WTC11 (cell line): ENCODE measurements around the gene MRPL40. TPM values are rescaled to one million over a fixed set of nuclear protein-coding genes. Genes with fewer than 3 reads are reported as not detected.
A peak's percentile ranks its signal among the peaks of the same experiment; 100 is the strongest.

Experiments used
- ATAC-seq: fragments of 200-7000 bp; cut with Tn5 transposase; 2 replicates; pipeline ENCODE4 v1.10.0; 2021; ENCODE audit warnings: mild to moderate bottlenecking, moderate library complexity
- Bru-seq: library from RNA; stranded (reverse); fragments of 400-500 nt; gene quantifications from one replicate; lab custom pipeline; 2021; lab: Mats Ljungman, UMichigan
- CTCF ChIA-PET: fragments of 300-600 bp; sonication (Branson Sonifier 250); formaldehyde crosslinking; loops from one replicate; lab custom pipeline; 2021; ENCODE audit warnings: antibody characterized with exemption; lab: Charles Lee
- POLR2A ChIA-PET: fragments of 350-600 bp; sonication (Branson Sonifier 250); formaldehyde crosslinking; loops from one replicate; lab custom pipeline; 2021; ENCODE audit warnings: antibody characterized with exemption; lab: Charles Lee
- DNase-seq: peaks from one replicate; pipeline ENCODE4 v3.0.0; 2021; ENCODE audit warnings: low spot score
- H3K27ac Mint-ChIP-seq: 2 replicates; pipeline ENCODE4 v1.8.0; 2021; ENCODE audit warnings: mixed read lengths
- H3K27me3 Mint-ChIP-seq: 2 replicates; pipeline ENCODE4 v1.8.0; 2021; ENCODE audit warnings: low read depth, mild to moderate bottlenecking, moderate library complexity, mixed read lengths
- H3K36me3 Mint-ChIP-seq: 2 replicates; pipeline ENCODE4 v1.8.0; 2021; ENCODE audit warnings: mixed read lengths
- H3K4me1 Mint-ChIP-seq: 2 replicates; pipeline ENCODE4 v1.8.0; 2022; ENCODE audit warnings: mixed read lengths
- H3K4me3 Mint-ChIP-seq: 2 replicates; pipeline ENCODE4 v1.8.0; 2021; ENCODE audit warnings: mild to moderate bottlenecking, moderate library complexity, mixed read lengths
- H3K9me3 Mint-ChIP-seq: 2 replicates; pipeline ENCODE4 v1.8.0; 2021; ENCODE audit warnings: mixed read lengths
- ELF4 ChIP-seq: sonication (generic); formaldehyde crosslinking; IDR thresholded peaks from 2 replicates; pipeline ENCODE4 v1.8.1; 2022; ENCODE audit warnings: low read depth, mild to moderate bottlenecking, moderate library complexity, missing genetic modification reagents
- FOXK1 ChIP-seq: sonication (generic); formaldehyde crosslinking; IDR thresholded peaks from 2 replicates; pipeline ENCODE4 v1.8.0; 2022; ENCODE audit warnings: mild to moderate bottlenecking, moderate library complexity, missing genetic modification reagents
- IRF2 ChIP-seq: sonication (generic); formaldehyde crosslinking; IDR thresholded peaks from 2 replicates; pipeline ENCODE4 v1.8.0; 2022; ENCODE audit warnings: low read depth, missing genetic modification reagents, borderline replicate concordance
- JUN ChIP-seq: sonication (generic); formaldehyde crosslinking; IDR thresholded peaks from 2 replicates; pipeline ENCODE4 v1.8.0; 2023; ENCODE audit warnings: mild to moderate bottlenecking, missing genetic modification reagents
- KAT7 ChIP-seq: sonication (generic); formaldehyde crosslinking; IDR thresholded peaks from 2 replicates; pipeline ENCODE4 v1.8.1; 2023; ENCODE audit warnings: missing genetic modification reagents, mild to moderate bottlenecking, borderline replicate concordance
- MXD4 ChIP-seq: fragments of 250-450 bp; sonication (Bioruptor Pico); IDR thresholded peaks from 2 replicates; pipeline ENCODE4 v1.8.0; 2021; ENCODE audit warnings: mild to moderate bottlenecking, moderate library complexity, borderline replicate concordance
- MYBL2 ChIP-seq: sonication (generic); formaldehyde crosslinking; IDR thresholded peaks from 2 replicates; pipeline ENCODE4 v1.8.1; 2023; ENCODE audit warnings: mild to moderate bottlenecking, moderate library complexity, missing genetic modification reagents
- SOX15 ChIP-seq: fragments of 250-450 bp; sonication (Bioruptor Pico); IDR thresholded peaks from 2 replicates; pipeline ENCODE4 v1.9.0; 2021; ENCODE audit warnings: mild to moderate bottlenecking
- ZBTB21 ChIP-seq: sonication (generic); formaldehyde crosslinking; IDR thresholded peaks from 2 replicates; pipeline ENCODE4 v1.8.1; 2023; ENCODE audit warnings: mild to moderate bottlenecking, missing genetic modification reagents, borderline replicate concordance
- ZNF232 ChIP-seq: sonication (generic); formaldehyde crosslinking; IDR thresholded peaks from 2 replicates; pipeline ENCODE4 v1.8.0; 2022; ENCODE audit warnings: mild to moderate bottlenecking, missing genetic modification reagents
- ZNF416 ChIP-seq: fragments of 250-450 bp; sonication (Bioruptor Pico); IDR thresholded peaks from 2 replicates; pipeline ENCODE4 v1.9.0; 2021; ENCODE audit warnings: mild to moderate bottlenecking, inconsistent platforms
- ZNF423 ChIP-seq: fragments of 250-450 bp; sonication (Bioruptor Pico); IDR thresholded peaks from 2 replicates; pipeline ENCODE4 v2.1.2; 2022; ENCODE audit warnings: mild to moderate bottlenecking, moderate library complexity
- ZNF425 ChIP-seq: fragments of 250-450 bp; sonication (Bioruptor Pico); conservative IDR thresholded peaks from 2 replicates; pipeline ENCODE4 v1.9.0; 2021; ENCODE audit warnings: mild to moderate bottlenecking
- ZNF512 ChIP-seq: sonication (generic); formaldehyde crosslinking; IDR thresholded peaks from 2 replicates; pipeline ENCODE4 v1.8.1; 2022; ENCODE audit warnings: missing genetic modification reagents, borderline replicate concordance
- long read RNA-seq, 3 experiments: library from RNA in 1 of 3; library from capped mRNA in 1 of 3; library from polyadenylated mRNA in 1 of 3; unstranded in 2 of 3; stranded (forward) in 1 of 3; transcript quantifications; one replicate each; pipeline ENCODE4 v2.0.0, GENCODE V29; 2021
- total RNA-seq: library from RNA; stranded (reverse); gene quantifications from 3 replicates; pipeline ENCODE4 v1.2.3, GENCODE V29; 2021
- TF ChIP-seq, protein P1 (sequence below): sonication (generic); formaldehyde crosslinking; IDR thresholded peaks from 2 replicates; pipeline ENCODE4 v1.8.0; 2022; ENCODE audit warnings: mild to moderate bottlenecking, missing genetic modification reagents
- TF ChIP-seq, protein P2 (sequence below): sonication (generic); formaldehyde crosslinking; IDR thresholded peaks from 2 replicates; pipeline ENCODE4 v1.8.1; 2023; ENCODE audit warnings: mild to moderate bottlenecking, missing genetic modification reagents, borderline replicate concordance
- TF ChIP-seq, protein P3 (sequence below): sonication (generic); formaldehyde crosslinking; IDR thresholded peaks from 2 replicates; pipeline ENCODE4 v1.8.1; 2022; ENCODE audit warnings: mild to moderate bottlenecking, missing genetic modification reagents, moderate library complexity, borderline replicate concordance
- TF ChIP-seq, protein P4 (sequence below): sonication (generic); formaldehyde crosslinking; IDR thresholded peaks from 2 replicates; pipeline ENCODE4 v1.8.1; 2023; ENCODE audit warnings: mild to moderate bottlenecking, missing genetic modification reagents
- TF ChIP-seq, protein P5 (sequence below): sonication (generic); formaldehyde crosslinking; IDR thresholded peaks from 2 replicates; pipeline ENCODE4 v1.8.0; 2022; ENCODE audit warnings: mild to moderate bottlenecking, missing genetic modification reagents
- TF ChIP-seq, protein P6 (sequence below): sonication (generic); formaldehyde crosslinking; IDR thresholded peaks from 2 replicates; pipeline ENCODE4 v1.8.1; 2023; ENCODE audit warnings: mild to moderate bottlenecking, missing genetic modification reagents

MRPL40 gene
- total RNA-seq, result 15.7 to 19.2 TPM (median 18.2 TPM) in 3 replicates
- Bru-seq, nascent RNA, result percentile 62 among the genes with signal in this experiment
- long read RNA-seq, experiment 1, transcript MRPL40-201 (4 exons, 1,387 nt), result major isoform, 36 of 38 reads
- long read RNA-seq, experiment 1, partial matches to known transcripts, result 0 of 38 reads
- long read RNA-seq, experiment 1, other reads (novel, unspliced or antisense), result 0 of 38 reads
- long read RNA-seq, experiment 2, transcript MRPL40-201 (4 exons, 1,387 nt), result major isoform, 41 of 52 reads
- long read RNA-seq, experiment 2, partial matches to known transcripts, result 3 of 52 reads
- long read RNA-seq, experiment 2, other reads (novel, unspliced or antisense), result 5 of 52 reads
- long read RNA-seq, experiment 3, transcript MRPL40-202 (4 exons, 954 nt), result minor isoform, 8 of 85 reads
- long read RNA-seq, experiment 3, transcript MRPL40-201 (4 exons, 1,387 nt), result major isoform, 70 of 85 reads
- long read RNA-seq, experiment 3, partial matches to known transcripts, result 0 of 85 reads
- long read RNA-seq, experiment 3, other reads (novel, unspliced or antisense), result 6 of 85 reads

- no peaks in the 10 kb centered on the region for H3K27me3 Mint-ChIP-seq
- peak within 1 kb of the TSS; percentile 95 for H3K27ac Mint-ChIP-seq
- DNase-seq, result peak; percentile 83
- POLR2A ChIA-PET, result interaction anchor here (1.0 to 2.1 kb wide), 3 partner anchors 10 to 47 kb away, joined by 4 to 13 read pairs (median 5); partner anchors contain the start of genes C22orf39 and CDC45
- CTCF ChIA-PET, result interaction anchor here (0.6 kb wide), 1 partner anchor 141 kb away, joined by 3 read pairs; the partner anchor contains the start of gene CLTCL1
- ATAC-seq, result peak; percentile 81
- peaks cover 9% of the 10 kb centered on the region for H3K36me3 Mint-ChIP-seq
- H3K4me3 Mint-ChIP-seq, result peak within 1 kb of the TSS; percentile 81
- H3K9me3 Mint-ChIP-seq, result no peaks in the 10 kb centered on the region
- H3K4me1 Mint-ChIP-seq, result peaks cover 20% of the 10 kb centered on the region
- no peak for TF ChIP-seq MXD4 (CRISPR knock-in tag)
- TF ChIP-seq ZNF423, result peak; percentile 63
- TF ChIP-seq, protein P1, sequence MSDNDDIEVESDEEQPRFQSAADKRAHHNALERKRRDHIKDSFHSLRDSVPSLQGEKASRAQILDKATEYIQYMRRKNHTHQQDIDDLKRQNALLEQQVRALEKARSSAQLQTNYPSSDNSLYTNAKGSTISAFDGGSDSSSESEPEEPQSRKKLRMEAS (CRISPR knock-in tag), result peak; percentile 97
- TF ChIP-seq MYBL2 (CRISPR knock-in tag), result peak; percentile 88
- no peak for TF ChIP-seq SOX15 (CRISPR knock-in tag)
- TF ChIP-seq ZNF416 (CRISPR knock-in tag), result peak; percentile 47; the same call in 1 of the 2 replicates
- TF ChIP-seq ZBTB21 (CRISPR knock-in tag), result no peak
- peak; percentile 91 for TF ChIP-seq FOXK1 (CRISPR knock-in tag)
- peak; percentile 11; the same call in 1 of the 2 replicates for TF ChIP-seq ZNF512 (CRISPR knock-in tag)
- TF ChIP-seq, protein P2, sequence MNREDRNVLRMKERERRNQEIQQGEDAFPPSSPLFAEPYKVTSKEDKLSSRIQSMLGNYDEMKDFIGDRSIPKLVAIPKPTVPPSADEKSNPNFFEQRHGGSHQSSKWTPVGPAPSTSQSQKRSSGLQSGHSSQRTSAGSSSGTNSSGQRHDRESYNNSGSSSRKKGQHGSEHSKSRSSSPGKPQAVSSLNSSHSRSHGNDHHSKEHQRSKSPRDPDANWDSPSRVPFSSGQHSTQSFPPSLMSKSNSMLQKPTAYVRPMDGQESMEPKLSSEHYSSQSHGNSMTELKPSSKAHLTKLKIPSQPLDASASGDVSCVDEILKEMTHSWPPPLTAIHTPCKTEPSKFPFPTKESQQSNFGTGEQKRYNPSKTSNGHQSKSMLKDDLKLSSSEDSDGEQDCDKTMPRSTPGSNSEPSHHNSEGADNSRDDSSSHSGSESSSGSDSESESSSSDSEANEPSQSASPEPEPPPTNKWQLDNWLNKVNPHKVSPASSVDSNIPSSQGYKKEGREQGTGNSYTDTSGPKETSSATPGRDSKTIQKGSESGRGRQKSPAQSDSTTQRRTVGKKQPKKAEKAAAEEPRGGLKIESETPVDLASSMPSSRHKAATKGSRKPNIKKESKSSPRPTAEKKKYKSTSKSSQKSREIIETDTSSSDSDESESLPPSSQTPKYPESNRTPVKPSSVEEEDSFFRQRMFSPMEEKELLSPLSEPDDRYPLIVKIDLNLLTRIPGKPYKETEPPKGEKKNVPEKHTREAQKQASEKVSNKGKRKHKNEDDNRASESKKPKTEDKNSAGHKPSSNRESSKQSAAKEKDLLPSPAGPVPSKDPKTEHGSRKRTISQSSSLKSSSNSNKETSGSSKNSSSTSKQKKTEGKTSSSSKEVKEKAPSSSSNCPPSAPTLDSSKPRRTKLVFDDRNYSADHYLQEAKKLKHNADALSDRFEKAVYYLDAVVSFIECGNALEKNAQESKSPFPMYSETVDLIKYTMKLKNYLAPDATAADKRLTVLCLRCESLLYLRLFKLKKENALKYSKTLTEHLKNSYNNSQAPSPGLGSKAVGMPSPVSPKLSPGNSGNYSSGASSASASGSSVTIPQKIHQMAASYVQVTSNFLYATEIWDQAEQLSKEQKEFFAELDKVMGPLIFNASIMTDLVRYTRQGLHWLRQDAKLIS (CRISPR knock-in tag), result no peak
- TF ChIP-seq, protein P3, sequence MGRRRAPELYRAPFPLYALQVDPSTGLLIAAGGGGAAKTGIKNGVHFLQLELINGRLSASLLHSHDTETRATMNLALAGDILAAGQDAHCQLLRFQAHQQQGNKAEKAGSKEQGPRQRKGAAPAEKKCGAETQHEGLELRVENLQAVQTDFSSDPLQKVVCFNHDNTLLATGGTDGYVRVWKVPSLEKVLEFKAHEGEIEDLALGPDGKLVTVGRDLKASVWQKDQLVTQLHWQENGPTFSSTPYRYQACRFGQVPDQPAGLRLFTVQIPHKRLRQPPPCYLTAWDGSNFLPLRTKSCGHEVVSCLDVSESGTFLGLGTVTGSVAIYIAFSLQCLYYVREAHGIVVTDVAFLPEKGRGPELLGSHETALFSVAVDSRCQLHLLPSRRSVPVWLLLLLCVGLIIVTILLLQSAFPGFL (CRISPR knock-in tag), result peak; percentile 89; the same call in 1 of the 2 replicates
- TF ChIP-seq ZNF425 (CRISPR knock-in tag), result no peak
- TF ChIP-seq JUN, result peak; percentile 85; the same call in 1 of the 2 replicates
- TF ChIP-seq IRF2 (CRISPR knock-in tag), result no peak
- TF ChIP-seq KAT7 (CRISPR knock-in tag), result peak; percentile 100
- TF ChIP-seq ELF4 (CRISPR knock-in tag), result no peak
- TF ChIP-seq ZNF232, result peak; percentile 81; the same call in 1 of the 2 replicates
- TF ChIP-seq, protein P4, sequence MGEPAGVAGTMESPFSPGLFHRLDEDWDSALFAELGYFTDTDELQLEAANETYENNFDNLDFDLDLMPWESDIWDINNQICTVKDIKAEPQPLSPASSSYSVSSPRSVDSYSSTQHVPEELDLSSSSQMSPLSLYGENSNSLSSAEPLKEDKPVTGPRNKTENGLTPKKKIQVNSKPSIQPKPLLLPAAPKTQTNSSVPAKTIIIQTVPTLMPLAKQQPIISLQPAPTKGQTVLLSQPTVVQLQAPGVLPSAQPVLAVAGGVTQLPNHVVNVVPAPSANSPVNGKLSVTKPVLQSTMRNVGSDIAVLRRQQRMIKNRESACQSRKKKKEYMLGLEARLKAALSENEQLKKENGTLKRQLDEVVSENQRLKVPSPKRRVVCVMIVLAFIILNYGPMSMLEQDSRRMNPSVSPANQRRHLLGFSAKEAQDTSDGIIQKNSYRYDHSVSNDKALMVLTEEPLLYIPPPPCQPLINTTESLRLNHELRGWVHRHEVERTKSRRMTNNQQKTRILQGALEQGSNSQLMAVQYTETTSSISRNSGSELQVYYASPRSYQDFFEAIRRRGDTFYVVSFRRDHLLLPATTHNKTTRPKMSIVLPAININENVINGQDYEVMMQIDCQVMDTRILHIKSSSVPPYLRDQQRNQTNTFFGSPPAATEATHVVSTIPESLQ (CRISPR knock-in tag), result no peak
- TF ChIP-seq, protein P5, sequence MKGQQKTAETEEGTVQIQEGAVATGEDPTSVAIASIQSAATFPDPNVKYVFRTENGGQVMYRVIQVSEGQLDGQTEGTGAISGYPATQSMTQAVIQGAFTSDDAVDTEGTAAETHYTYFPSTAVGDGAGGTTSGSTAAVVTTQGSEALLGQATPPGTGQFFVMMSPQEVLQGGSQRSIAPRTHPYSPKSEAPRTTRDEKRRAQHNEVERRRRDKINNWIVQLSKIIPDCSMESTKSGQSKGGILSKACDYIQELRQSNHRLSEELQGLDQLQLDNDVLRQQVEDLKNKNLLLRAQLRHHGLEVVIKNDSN (CRISPR knock-in tag), result peak; percentile 77; the same call in 1 of the 2 replicates
- TF ChIP-seq, protein P6, sequence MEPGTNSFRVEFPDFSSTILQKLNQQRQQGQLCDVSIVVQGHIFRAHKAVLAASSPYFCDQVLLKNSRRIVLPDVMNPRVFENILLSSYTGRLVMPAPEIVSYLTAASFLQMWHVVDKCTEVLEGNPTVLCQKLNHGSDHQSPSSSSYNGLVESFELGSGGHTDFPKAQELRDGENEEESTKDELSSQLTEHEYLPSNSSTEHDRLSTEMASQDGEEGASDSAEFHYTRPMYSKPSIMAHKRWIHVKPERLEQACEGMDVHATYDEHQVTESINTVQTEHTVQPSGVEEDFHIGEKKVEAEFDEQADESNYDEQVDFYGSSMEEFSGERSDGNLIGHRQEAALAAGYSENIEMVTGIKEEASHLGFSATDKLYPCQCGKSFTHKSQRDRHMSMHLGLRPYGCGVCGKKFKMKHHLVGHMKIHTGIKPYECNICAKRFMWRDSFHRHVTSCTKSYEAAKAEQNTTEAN, result peak; percentile 91; the same call in 1 of the 2 replicates
Observed at GRCh38 chr22:19432133-19432851, at the start of gene MRPL40. MRPL40 (plus strand) TSS chr22:19432545; CDS start chr22:19432555, 10 bp downstream.
